ENCODE results near the gene CYB5D1. TPM values are rescaled to one million over a fixed set of nuclear protein-coding genes. Genes with fewer than 3 reads are reported as not detected.
"Not testable (repeated sequence)": the region's sequence is repeated elsewhere in the genome, so short reads cannot be mapped to it uniquely, and the experiment has no call there.

Gene CYB5D1, protein sequence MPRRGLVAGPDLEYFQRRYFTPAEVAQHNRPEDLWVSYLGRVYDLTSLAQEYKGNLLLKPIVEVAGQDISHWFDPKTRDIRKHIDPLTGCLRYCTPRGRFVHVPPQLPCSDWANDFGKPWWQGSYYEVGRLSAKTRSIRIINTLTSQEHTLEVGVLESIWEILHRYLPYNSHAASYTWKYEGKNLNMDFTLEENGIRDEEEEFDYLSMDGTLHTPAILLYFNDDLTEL
- total RNA-seq: 10 to 100 TPM in 2 of 4 donors, 1 to 10 TPM in 2; 7.1 to 14.4 (median 10.7) TPM
- polyA plus RNA-seq: 1 to 10 TPM; 4.2 to 8.6 (median 4.6) TPM

DNA sequence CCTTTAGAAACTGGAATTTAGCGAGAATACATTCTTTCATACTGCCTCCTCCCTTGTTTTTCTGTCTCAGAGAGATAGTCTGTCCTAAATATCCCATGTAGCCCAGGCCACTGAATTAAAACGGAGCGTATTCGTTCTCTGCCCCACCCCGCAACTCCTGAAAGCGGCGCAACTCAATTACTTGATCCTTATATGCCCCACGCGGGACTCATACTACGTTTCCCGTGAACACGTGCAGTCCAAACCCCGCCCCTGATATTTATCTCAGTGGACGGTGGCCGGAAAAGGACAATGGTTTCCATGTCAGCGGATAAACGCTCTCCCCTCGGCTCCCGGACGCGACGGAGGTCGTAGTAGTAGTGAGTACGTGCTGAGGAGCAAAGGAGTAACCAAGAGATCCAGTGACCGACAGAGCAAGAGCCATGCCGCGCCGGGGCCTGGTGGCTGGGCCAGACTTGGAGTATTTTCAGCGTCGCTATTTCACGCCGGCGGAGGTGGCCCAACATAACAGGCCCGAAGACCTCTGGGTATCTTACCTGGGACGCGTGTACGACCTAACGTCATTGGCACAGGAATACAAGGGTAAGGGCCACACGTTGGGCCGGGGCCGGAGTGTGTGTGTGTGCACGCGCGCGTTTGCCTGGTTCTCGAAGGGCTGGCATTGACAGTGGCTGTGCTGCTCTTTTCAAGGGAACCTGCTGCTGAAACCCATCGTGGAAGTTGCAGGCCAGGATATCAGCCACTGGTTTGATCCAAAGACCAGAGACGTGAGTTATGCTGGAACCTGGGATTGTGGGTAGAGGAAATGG is at the start of gene CYB5D1:
TSS of gene CYB5D1 (plus strand) at position 291 of the 809 bp plus-strand sequence. CDS start at position 423, 132 bp downstream.
- intact Hi-C loops (cut with DNase I): loop anchor here (1.0 to 10.0 kb wide), 4 partner anchors 24 to 273 kb away; partner anchors contain the start of genes CHD3, CNTROB, KDM6B and MPDU1
- DNase-seq: peak; percentile 97
- H3K27me3 ChIP-seq: no peaks in the 10 kb centered on the region
- H3K9me3 ChIP-seq: no peaks in the 10 kb centered on the region
- WGBS, 2 donors: 4% methylated on average over 48 of the region's 48 CpGs
- peak in 2 of 4 donors; percentile 32 to 62 for TF ChIP-seq EP300 (IDR thresholded peaks at IDR 0.05)
- TF ChIP-seq POLR2AphosphoS5 (IDR thresholded peaks at IDR 0.05): peak; percentile 67 to 84 (median 73)
- TF ChIP-seq, protein P1, sequence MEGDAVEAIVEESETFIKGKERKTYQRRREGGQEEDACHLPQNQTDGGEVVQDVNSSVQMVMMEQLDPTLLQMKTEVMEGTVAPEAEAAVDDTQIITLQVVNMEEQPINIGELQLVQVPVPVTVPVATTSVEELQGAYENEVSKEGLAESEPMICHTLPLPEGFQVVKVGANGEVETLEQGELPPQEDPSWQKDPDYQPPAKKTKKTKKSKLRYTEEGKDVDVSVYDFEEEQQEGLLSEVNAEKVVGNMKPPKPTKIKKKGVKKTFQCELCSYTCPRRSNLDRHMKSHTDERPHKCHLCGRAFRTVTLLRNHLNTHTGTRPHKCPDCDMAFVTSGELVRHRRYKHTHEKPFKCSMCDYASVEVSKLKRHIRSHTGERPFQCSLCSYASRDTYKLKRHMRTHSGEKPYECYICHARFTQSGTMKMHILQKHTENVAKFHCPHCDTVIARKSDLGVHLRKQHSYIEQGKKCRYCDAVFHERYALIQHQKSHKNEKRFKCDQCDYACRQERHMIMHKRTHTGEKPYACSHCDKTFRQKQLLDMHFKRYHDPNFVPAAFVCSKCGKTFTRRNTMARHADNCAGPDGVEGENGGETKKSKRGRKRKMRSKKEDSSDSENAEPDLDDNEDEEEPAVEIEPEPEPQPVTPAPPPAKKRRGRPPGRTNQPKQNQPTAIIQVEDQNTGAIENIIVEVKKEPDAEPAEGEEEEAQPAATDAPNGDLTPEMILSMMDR (IDR thresholded peaks at IDR 0.05): no peak
- no peak for TF ChIP-seq POLR2A (IDR thresholded peaks at IDR 0.05)
- peak within 1 kb of the TSS; percentile 90 to 94 (median 93) for H3K27ac ChIP-seq
- peaks cover 6 to 33% (median 10%) of the 10 kb centered on the region in 4 donors for H3K36me3 ChIP-seq
- H3K4me3 ChIP-seq: peak within 1 kb of the TSS; percentile 46 to 76 (median 63)
- peaks cover 0 to 41% (median 38%) of the 10 kb centered on the region in 4 donors for H3K4me1 ChIP-seq

DNA sequence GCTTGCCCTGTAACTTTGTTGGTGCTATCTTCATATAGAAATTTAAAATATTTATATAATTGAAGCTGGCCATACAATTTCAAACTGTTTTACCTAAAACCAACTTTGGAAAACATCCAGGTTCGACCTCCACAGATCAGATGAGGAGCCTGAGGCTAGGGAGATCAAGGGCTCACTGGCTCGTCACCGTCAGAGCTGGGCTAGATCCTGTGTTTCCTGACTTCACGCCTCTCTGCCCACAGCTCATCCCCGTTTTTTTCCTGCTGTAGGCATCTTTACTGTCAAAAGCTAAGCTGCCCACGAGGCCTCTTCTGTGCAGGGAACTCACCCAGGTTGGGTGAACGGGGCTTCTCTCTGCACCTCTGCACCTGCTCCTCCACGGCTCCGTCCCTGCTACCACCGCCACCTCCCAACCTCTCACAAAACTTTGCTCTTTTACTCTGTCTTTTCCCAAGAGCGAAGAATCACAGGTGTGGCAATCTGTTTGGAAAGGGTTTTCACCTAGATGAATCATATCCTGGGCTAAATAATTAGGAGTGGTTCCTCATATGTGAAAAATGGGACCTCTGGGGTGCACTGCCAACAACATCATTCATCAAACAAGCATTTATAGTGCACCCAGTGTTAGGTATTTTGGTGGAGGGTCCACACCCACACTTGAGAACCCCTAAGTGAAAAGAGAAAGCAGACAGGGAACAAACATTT is 48.6 kb upstream of the CYB5D1 start:
- WGBS, 2 donors: 72% methylated on average over 11 of the region's 11 CpGs
- Histone ChIP-seq H3K9me3 (no peaks in the 10 kb centered on the region), H3K27ac (no peak overlapping the region), H3K4me3 (no peak overlapping the region), H3K27me3 (peaks cover 0 to 10% (median 0%) of the 10 kb centered on the region in 3 donors), H3K36me3 (no peaks in the 10 kb centered on the region), H3K4me1 (no peaks in the 10 kb centered on the region)
- DNase-seq: no peak
- intact Hi-C loops (cut with DNase I): no loop called here
- TF ChIP-seq POLR2A (IDR thresholded peaks at IDR 0.05): no peak
- TF ChIP-seq EP300 (IDR thresholded peaks at IDR 0.05): no peak
- TF ChIP-seq, protein P1 (IDR thresholded peaks at IDR 0.05): no peak

DNA sequence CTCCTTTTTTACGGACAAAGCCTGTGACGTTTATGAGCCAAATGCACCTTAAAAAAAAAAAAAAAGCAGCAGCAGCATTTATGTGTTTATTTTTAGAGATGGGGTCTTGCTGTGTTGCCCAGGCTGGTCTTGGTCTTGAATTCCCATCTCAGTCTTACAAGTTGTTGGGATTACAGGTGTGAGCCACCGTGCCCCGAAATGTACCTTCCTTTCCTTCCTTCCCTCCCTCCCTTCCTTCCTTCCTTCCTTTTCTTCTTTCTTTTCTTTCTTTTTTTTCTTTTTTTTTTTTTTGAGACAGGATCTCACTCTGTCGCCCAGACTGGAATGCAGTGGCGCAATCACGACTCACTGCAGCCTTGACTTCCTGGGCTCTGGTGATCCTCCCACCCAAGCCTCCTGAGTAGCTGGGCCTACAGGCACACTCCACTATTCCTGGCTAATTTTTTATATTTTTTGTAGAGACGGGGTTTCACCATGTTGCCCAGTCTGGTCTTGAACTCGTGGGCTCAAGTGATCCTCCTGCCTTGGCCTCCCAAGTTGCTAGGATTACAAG is 47.9 kb upstream of the CYB5D1 start:
- DNase-seq; H3K9me3 ChIP-seq; H3K4me1 ChIP-seq; H3K27me3 ChIP-seq; H3K4me3 ChIP-seq; intact Hi-C loops (cut with DNase I); H3K27ac ChIP-seq; H3K36me3 ChIP-seq: not testable (repeated sequence)
- WGBS, 2 donors: 80 to 85% methylated on average over 9 of the region's 9 CpGs

DNA sequence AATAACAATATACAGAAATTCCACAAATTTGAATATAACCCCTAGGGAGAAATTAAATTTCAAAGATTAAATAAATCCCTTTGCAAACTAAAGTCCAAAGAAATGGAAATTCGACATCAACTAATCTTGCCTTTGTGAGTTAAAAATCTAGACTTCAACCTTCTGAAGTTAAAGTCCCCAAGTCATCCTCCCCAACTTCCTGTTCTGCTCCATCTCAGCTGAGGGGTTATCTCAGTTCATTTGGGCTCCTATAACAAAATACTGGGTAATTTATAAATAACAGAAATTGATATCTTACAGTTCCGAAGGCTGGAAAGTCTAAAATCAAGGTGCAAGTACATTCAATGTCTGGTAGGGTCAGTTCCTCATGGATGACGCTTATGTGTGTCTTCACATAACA is 46.6 kb upstream of the CYB5D1 start:
- Histone ChIP-seq H3K36me3 (no peaks in the 10 kb centered on the region), H3K27me3 (peaks cover 0 to 5% (median 0%) of the 10 kb centered on the region in 3 donors), H3K27ac (no peak overlapping the region), H3K4me3 (no peak overlapping the region), H3K4me1 (no peaks in the 10 kb centered on the region), H3K9me3 (no peaks in the 10 kb centered on the region)
- no peak for DNase-seq
- intact Hi-C loops (cut with DNase I): no loop called here
- WGBS, 2 donors: 82 to 90% methylated on average over 3 of the region's 3 CpGs
- TF ChIP-seq EP300 (IDR thresholded peaks at IDR 0.05): no peak
- TF ChIP-seq POLR2AphosphoS5 (IDR thresholded peaks at IDR 0.05): no peak
- no peak for TF ChIP-seq POLR2A (IDR thresholded peaks at IDR 0.05)
- TF ChIP-seq, protein P1 (IDR thresholded peaks at IDR 0.05): no peak

Measured in sigmoid colon (tissue), 7 donors.